Stimulated activated CD4-positive, alpha-beta T cell treated with anti-CD3 and anti-CD28 coated beads, Interleukin-4, amount 100 ng/mL, for 24 hours (primary cell): ENCODE results near the gene PCSK6.
"Not testable (repeated sequence)": the region's sequence is repeated elsewhere in the genome, so short reads cannot be mapped to it uniquely, and the experiment has no call there.

Experiments
- DNase-seq: peaks from one replicate; pipeline ENCODE4 v3.0.0-alpha.2; 2020

Gene PCSK6

DNA sequence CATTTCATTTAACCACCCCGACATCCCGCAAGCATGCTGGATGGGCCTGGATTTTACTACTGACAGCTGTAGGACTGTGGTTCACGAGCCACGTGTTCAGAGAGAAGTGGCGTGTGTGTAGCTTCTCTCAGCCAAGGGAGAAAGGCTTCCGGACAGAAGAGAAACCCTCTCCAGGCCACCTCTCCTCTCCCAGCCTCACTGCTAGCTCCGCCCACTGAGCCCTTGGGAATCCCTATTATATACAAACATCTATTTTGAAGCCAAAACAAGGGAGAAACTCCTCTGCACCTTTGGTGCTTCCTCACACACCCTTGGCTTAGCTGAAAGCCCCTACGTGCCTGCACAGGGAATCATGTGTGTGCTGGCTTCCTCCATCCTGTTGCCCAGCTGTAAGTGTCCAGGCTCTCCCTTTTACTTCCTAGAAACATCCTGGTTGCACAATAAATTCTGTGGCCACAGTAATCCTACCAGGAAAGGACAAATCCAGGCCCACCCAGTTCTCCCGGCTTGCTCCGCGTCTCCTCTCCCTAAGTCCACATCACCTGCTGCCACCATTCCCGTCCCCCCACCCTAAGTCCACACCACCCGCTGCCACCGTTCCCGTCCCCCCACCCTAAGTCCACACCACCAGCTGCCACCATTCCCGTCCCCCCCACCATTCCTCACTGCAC lies 30.5 kb downstream of the PCSK6 start:
- no peak for DNase-seq

DNA sequence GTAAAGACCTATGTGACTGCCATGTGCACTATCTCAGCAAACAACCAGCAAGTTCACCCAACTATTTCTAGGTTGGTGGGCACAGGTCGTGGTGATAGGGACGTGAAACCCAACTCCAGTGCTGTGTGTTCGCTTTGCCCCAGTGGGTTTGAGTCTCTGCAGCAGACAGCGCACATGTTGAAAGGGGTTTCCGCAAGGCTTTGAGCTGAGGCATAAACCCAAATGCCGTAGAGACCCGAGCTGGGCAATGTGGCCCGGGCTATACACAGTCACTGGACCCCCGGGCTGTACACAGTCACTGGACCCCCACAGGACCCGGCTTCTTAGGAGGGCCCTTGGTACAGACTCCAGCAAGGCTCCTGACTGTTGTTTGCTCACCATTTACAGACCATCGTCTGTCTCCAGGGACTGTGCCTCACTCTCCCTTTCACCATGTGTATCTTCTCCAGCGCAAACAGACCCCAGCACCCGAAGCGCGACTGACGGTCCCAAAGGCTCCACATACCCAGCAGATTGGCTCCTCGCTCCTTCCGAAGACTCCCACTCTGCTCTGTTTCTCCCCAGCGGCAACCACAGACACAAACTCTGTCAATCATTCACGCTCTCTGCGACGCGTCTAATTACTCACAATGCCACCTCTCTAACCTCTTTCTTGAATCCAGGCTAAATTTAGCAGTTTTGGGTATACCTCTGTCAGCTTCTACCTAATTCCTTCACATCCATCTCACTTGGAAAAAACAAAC lies 31.2 kb downstream of the PCSK6 start:
- DNase-seq = no peak

DNA sequence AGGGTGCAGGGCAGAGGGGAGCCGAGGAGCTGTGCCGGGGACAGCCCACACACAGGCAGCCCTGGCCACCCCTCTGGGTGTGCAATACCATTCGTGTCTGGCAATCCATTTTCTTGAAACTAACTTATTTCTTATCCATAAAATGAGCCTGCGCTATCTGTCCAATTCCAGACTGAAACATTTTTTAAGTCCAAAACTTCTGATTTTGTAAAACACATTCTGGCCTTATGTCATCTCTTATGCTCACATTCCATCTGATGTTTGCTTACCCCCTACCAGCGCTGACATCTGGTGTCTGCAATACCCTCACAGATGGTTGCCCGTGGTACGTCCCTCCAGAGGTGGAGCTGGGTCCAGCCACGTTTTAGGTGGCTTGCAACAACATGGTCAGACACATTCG lies 31.8 kb downstream of the PCSK6 start:
- no peak for DNase-seq

DNA sequence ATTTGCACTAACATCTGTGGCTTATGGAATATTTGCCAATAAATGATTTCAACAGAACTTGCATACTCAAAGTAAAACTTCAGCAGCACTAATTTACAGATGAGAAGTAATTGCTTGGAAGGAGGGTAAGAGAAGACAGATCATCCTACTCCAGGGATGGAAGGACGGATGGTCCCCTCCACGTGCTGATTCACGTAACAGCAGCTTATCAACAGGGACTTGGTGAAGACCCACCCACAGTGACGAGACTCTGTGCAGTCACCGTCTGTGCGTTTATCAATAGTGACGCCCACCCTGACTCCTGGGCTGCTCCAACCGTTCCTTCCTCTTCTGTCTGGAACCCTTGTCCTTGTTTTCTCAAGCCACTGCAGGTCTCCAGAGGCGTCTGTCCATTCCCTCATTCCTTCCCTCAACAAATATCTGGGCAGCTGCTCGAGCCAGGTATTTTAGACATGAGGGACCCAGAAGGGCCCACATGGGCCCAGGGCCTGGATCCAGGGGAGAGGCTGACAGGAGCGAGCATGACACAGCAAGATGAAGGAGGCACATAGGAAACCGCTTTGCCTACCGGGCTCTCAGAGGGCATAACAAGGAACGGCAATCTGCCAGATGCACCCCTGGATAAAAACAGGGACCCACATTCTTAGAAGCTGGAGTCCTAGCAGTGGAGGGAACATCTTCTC lies 33.3 kb downstream of the PCSK6 start:
- DNase-seq = no peak

DNA sequence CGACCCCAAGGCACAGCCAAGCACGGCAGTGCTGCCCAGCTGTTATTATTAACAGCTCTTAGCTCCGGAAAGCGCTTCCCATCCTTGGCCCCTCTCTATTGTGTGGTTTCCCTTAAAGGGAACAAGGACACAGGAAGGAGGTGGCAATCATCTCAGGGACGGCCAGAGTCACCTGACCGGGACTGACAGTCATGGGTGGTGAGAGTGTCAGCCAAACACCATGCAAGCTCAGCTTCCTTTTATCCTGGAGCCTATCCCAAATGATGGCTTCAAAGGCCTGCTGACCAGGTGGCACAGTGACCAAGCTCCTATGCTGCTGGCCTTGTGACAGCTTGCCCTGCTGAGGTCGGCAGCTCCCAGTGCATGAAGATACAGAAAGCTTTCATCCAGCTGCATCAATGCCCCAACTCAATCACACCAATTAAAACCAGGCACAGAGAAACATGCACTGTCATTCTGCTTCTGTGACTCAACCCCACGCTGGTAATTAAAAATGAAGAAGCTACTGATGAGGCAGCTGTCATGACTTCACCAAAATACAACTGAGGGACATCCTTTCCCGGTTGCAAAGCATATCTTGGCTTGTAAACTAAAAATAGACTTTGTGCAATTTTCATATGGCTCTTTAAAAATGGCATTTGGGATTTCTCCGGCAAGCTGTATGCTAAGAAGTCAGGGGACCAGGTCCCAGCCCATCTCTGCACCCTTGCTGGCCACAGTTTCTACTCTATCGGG lies 34.0 kb downstream of the PCSK6 start:
- no peak for DNase-seq

DNA sequence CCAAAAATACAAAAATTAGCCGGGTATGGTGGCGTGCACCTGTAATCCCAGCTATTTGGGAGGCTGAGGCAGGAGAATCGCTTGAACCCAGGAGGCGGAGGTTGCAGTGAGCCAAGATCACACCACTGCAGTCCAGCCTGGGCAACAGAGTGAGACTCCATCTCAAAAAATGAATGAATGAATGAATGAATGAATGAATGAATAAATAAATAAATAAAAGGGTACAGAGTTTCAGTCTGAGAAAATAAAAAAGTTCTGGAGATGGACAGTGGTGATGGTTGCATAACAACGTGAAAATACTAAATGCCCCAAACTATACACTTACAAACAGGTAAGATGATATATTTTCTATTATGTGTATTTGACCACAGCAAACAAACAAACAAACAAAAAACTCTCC lies 34.7 kb downstream of the PCSK6 start:
- DNase-seq = not testable (repeated sequence)

DNA sequence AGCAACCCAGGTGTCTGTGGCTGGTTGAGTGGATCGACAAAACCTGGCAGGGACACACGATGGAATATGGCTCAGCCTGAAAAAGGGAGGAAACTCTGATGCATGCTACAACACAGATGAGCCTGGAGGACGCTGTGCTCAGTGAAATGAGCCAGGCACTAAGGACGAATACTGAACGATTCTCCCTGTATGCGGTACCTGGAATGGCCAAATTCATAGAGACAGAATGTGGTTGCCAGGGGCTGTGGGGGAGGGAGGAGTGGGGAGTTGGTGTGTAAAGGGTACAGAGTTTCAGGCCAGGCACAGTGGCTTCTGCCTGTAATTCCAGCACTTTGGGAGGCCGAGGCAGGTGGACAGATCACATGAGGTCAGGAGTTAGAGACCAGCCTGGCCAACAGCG lies 35.1 kb downstream of the PCSK6 start:
- no peak for DNase-seq

DNA sequence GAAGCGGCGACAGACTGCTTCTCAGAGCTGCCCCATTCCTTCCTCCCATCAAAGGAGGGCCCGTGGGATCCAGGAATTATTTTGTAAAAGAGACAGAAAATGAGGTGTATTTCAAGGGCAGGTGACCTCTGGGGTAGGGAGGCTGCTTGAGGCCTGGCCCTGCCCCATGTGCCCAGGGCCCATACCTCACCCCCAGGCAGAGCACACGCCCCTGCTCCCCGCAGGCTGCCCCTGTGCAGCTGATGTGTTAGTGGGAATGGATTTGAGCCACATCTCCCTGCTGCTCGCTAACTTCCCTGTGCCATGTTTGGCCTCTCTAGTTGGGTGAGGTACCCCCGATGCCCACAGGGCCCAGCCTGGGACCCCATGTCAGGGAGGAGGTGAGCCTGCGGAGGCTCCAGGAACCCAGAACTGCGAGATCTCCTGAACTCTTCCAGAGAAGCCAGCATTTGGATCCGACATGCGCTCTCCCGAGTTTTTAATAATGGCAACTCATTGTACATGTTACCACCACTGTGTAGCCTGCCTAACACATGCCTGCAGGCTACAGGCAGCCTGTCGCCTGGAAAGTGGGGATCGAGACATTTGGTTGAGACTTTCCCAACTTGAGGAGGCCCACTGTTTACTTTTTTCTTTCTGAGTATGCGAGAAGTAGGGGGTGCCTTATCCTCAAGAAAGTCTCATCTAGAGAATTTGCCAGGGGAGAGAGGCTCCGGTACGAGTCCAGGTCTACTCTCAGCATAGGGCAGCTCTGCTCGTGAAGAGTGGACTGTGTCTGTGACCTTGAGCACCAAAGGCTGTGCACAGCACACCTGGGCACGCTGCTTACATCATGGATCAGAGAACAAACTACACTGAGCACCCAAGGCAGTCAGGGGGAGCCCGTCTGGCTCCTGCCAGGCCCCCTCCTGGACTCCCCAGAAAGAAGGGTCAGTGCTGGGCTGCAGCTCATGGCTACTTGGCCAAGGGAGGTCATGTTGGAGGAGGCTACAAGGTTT lies 36.1 kb downstream of the PCSK6 start:
- DNase-seq = no peak

DNA sequence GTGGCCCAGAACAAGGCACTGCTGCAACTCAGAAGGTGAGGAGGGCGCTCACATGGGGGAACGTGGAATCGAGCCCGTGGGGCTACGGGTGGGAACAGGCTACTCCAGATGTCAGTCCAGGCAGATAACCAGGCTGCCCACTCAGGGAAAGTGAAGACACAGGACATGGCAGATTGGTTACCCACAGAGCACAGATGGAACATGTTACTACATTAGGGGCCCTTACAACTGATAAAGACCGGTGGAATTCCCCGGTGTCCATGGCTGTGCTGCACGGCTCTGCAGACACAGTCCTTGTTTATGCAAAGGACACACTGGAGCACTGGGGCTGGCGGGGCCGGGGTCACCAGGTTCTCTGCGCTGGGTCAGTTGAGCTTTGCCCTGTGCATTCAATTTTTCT lies 36.9 kb downstream of the PCSK6 start:
- DNase-seq = no peak

DNA sequence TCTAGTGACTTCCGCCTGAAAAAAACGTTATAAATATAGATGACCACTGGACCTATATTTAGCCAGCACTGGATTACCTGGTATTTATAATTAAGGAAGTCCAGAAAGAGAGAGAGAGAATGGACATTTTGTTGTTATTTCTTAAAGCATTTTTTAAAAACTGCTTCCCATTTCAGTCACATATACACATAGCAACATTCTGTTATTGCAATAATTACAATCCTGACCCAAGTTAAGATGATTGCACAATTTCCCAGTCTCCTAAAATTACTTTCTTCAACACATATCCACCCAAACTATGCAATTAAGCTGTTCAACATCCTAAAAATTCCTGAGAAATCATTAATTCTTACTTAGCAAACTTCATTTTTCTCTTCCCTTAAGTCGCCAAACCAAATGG lies 37.7 kb downstream of the PCSK6 start:
- no peak for DNase-seq

DNA sequence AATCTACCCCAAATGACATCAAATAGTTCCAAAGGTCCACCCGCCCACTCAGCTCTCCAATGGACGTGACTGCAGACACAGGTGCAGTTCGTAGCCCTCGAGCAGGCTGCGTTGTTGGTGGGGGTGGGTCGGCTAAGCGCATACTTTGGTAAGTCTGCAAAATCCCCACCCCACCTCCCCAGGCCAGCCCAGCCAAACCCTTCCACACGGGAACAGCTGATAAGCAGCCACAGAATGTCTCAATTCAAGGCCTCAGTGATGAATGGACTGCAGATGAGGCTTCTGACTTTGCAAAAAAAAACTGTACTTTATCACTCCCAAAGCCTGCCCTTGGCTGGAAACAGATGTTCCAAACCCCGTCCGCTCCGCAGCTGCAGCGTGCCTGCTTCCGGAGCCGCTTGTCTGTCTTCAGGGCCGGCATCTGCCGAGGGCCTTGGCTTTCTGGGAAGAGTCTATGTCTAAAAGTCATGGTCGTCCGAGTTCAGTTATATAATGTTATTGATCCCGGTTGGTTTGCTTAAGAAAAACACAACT lies 38.2 kb downstream of the PCSK6 start:
- no peak for DNase-seq

DNA sequence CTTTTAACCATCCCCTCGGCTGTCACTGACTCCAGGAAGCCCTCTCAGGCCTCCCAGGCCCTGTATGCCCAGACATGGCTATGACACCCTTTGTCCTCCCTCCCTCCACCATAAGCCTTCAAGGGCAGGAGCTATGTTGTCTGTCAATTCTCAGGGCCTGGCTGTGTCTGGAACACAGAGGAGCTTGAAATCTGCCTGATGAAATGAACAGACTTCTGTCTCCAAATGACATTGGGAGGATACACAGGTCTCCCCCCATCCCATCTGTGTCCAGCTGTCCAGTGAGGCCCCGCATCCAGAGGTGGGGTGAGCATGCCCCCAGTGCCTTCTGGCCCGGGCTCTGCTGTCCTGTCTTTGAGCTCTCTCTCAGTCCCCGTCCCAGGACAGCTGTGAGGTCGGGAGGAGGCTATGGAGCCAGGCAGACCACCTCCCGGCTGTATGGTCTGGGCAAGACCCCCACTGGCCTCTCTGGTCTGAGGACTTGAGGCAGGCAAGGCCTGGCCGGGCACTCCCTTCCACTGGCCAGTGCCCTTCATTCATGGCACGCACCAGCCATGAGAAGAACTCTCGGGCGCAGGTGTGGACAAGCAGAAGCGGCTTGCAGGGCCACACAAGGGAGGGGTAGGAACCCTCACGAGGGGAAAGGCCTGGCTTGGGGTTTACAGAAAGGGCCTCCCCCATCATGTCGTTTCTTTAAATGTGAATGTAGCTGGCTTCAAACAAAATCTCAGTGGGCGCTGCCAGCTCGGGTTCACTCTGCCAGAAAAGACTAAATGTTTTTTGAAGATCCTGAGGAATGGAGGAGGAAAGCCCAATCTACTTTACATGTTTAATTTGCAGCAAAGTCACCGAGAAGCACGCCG lies 38.9 kb downstream of the PCSK6 start:
- no peak for DNase-seq

DNA sequence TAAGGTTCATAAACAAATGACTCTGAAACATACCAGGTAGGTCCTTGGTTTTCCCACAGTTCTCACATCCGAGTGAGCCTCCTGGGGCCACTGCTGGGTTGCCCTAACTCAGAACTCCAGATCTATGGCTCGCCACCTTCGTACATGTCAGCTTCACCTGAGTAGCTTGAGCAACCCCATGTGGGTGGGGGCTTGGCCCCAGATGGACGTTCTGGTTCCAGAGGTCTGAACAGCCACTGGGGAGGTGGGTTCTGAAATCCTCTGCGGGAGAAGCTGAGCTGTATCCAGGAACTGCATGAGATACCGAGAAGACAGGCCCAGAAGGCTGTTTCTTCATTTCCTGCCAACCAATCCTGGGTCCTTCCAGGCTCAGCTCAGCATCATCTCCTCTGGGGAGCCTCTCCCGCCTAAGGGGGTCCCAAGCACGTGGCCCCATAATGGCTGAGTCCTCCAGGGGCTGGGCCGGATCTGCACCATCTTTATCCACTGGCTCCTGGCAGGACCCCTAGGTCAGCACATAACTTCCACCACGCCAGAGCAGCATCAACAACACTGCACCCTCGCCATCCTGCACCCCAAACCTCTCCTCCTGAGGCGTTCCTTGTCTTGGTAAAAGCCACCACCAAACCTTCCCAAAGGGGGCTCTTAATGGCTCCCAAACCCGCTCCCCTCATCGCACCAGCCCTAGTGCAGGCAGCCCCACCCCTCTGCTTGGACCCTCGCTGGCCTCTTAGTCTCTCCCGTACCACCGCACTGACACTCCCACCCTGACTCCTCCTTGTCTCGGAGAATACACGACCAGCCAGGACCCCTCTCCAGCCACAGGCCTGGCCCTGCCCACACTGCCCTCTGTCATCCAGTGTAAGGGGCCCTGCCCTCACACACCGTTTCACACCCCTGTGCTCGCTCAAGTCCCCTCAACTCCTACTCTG lies 39.8 kb downstream of the PCSK6 start:
- DNase-seq = no peak

DNA sequence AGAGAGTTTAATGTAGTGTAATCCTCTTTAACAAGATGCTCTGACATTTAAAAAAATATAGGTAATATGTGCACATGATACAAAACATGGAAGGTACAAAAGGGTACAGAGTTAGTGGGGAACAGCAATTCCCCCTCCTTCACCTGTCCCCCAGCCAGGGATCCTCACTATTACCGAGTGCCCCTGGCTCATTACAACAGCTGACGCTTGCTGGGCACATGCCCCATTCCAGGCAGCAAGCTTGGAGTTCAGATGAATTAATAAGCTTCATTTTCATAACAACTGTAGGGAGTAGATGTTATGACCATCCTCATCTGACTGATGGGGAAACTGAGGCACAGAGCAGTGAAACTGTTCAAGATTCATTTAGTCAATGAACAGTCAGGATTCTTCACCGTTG lies 41.2 kb downstream of the PCSK6 start:
- no peak for DNase-seq

DNA sequence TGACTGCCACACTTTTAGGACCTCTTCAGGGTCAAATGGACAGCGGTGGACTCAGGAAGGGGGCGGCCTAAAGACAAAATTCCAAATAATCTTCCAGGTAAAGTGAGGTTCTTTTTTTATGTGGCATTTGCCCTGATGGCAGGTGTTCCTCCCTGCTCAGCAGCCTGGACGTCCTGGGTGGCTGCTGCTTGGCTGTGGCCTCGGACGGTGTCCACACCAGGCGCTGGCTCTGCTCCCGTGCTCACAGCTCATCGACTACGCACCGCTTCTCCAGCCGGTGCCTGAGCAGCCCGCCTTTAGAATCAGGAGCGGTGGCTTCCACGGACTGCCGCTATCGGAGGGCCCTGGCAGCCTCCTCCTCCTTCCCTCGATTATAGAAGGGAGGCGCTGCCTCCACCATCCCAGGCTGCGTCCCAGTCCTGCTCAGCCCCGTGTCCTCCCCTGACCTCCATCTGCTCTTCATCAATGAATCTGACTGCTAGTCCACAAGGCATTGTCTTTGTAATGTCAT lies 41.9 kb downstream of the PCSK6 start:
- no peak for DNase-seq

DNA sequence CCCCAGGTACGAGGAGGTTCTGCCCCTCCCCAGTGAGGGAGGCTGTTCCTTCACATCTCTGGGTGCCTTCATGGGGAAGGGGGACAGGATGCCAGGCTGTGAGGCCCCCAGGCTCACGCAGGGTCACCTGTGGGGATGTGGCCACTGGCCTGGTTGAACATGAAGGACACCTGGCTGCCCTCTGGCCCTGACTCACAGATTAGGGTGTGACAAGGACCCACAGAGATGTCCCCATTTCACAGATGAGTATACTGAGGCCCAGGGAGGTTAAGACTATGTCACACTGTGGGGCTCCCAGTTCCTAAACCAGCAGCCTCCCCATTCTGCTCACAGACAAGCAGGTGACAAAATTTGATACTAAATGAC lies 42.4 kb downstream of the PCSK6 start:
- no peak for DNase-seq

DNA sequence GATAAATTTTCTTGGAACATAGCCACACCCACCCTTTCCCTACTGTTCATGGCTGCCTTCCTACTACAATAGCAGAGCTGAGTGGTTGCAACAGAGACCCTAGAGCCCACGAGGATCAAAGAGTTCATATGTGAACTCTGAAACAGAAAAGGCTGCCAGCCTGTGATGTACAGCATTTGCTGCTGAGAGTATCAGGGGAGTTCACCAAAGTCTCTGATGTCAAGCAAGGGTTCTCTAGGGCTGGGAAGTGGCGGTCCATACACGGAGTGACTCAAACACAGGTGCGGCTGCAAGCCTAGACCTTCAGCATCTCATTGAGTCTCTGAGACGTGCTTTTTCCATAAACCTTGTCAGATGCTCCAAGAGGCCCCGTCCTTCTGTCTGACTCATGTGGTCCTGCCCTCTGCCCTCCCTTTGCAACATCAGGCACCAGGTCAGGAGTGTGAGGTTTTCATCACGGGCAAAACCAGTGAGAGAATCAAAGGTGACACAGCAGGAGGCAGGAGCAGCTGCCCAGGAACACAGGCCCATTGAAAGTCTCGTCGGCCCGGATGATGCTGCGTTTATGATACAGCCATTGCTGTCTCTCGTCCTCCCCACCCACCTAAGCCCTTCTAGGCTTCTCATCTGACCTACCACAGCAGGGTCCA lies 42.9 kb downstream of the PCSK6 start:
- no peak for DNase-seq

DNA sequence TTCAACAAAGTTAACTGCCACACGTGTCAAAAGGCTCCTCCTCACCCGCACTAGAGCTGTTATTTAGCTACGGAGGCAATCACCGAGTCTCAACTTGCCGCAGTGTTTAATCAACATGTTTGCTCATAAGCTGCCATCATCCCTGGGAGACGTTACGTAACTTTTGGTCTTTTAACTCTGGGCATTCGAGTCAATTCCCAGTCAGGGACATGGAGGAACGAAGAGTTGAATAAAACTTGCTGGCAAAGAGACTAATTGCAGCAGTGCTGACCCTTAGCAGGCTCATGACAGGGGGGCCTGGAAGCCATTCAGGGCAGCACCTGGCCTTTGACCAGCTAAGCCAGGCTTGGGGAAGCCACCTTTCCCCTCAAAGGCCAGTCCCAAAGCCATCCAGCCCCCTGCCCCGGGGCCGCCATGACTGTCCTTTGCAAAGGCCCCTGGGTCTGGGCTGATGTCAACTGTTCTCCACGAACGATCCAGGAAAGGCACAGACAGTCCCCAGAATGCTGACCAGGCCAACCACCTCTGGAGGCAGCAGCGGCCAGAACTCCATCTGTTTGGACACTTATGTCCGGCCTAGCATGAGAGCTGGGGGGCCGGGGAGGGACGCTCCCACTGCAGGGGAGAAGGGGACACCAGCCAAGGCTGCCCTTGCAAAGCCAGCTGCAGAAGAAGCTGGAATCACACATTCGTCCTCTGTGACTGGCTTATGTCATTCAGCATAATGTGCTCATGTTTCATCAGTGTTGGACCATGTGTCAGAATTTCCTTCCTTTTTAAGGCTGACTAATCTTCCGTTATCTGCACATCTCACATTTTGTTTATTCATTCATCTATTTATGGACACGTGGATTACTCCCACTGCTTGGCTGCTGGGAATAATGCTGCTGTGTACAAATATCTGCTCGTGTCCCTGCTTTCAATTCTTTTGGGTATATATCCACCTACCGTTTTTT lies 43.7 kb downstream of the PCSK6 start:
- DNase-seq = no peak
